HL-60/S4 (cell line): ENCODE measurements around the gene MAPK12.

Source experiments
- in situ Hi-C: fragments of 300-500 bp; cut with MboI; formaldehyde crosslinking; loops from 2 replicates; pipeline ENCODE4 v1.14.3; 2022; ENCODE audit warnings: low sequenced_read_pairs

Gene MAPK12

DNA sequence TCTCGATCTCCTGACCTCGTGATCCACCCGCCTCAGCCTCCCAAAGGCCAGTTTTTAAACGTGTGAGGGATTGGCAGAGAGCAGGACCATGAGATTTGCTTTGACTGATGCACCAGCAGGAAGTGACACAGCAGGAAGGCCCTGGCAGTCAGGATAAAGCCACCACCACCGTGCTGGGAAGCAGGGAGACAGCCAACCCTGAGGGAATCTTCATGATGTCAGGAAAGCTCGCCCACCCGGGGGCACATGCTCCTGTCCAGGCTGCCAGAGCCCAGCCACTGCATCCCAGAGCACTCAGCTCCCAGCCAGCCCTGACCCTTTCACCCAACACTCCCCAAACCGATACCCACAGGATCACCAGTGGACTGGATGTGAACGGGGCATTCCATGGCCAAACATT is 22.7 kb downstream of the MAPK12 start:
- in situ Hi-C loops = no loop called here

DNA sequence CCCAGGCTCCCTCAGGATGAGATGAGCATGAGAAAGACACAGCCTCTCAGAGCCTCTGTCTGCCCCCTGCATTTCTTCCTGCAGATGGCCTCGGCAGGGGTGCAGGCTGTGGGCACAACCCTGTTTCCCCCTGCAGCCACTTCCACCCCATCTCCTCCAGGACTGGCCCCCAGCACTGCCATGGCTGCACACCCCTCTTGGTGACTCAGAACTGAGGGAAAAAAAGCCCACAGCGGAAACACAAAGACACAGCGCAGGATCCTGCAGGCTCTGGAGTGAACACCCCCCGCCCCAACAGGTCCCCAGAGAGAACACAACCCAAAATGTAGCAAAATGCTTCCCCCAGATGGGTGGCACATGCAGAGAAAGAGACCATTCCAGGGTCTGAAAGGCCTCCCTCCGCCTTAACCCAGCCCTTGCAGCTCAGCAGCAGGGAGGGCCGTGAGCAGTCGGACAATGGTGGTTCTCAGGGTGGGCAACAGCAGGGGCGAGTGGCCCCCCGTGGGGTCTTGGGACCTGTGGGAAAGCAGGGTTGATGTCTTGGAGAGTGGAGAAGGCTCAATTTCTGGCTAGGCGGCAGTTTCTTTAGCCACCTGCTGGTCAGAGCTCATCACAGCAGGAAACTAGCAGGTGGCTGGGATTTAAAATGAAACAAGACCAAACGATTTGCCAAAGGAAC is 24.6 kb downstream of the MAPK12 start:
- in situ Hi-C loops = no loop called here

DNA sequence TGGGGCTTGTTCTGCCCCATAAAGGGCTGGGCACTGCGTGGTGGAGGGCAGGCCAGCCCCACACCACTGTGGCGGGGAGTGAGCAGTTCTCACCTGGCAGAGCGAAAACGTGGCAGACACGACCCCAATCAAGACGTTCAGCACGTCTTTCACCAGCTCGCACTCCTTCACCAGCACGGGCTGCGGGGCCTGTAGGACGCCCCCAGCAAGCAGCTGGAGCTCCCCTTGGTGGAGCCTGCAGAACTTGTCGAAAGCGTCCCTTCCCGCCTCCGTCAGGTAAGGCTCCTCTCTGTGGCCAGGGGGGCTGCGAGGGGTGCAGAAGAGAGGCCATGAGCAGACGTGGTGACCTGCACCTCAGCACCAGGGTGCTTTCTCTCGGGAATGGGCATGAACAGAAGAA is 28.3 kb downstream of the MAPK12 start:
- in situ Hi-C loops = no loop called here

DNA sequence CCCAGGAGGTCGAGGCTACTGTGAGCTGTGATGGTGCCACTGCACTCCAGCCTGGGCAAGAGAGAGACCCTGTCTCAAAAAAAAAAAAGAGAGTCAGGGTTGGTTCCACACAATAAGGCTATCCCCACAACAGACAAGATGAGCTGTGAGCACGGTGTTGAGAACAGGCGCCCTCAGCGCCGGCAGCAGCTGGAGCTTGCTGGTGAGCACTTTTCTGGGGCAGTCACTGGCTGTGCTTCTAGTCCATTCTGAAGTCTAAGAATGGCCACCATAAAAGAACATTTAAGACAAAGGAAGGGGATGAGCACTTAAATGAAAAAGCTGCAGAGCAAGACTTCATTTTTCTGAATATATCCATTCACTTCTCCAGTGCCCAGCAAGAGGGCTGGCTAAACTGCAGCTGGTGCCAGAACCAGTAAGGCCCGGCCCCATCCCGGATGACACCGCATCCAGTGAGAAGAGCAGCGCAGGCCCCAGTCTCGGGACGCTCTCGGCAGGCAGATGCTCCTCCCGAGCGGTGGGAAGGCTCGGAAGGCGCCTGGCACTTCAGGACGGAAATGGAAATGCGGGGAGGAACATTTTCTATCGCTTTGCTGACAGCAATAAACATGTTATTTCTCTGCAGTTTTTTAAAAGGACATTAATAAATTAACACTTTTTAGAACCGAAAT is 28.9 kb downstream of the MAPK12 start:
- in situ Hi-C loops = no loop called here

DNA sequence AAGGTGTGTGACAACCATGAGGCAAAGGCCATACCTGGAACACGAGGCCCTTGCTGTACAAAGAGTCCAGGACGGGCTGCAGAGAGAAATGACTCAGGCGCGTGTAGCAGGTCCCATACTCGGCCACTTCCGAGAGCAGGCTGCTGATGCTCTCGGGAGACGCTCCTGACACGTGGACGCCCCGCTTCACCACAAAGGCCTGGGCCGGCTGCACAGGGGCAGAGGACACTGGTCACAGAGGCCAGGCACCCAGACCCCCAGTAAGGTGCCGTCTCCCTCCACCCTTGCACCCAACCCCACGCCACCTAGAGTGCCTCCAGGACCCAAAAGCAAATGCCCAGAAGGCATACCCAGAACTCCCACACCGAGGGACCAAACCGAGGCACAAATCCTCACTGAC is 32.1 kb downstream of the MAPK12 start:
- in situ Hi-C loops = no loop called here

DNA sequence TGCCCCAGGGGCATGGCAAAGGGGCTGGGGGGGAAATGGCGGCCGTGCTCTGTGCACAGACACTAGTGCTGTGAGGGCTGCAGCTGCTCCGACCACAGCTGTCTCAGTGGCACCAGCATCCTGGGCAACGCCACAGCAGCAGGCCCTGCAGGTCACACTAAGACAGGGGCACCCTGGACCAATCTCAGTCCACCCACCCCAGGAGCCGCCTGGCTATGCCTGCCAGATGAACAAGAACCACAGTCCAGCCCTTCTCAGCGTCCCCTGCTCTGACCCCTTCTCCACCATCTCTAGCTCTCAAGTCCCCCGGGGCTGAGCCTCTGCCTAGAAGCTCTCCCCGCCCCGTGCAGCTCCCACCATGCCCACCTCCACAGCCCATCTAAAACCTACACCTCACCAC is 33.1 kb downstream of the MAPK12 start:
- in situ Hi-C loops = no loop called here

DNA sequence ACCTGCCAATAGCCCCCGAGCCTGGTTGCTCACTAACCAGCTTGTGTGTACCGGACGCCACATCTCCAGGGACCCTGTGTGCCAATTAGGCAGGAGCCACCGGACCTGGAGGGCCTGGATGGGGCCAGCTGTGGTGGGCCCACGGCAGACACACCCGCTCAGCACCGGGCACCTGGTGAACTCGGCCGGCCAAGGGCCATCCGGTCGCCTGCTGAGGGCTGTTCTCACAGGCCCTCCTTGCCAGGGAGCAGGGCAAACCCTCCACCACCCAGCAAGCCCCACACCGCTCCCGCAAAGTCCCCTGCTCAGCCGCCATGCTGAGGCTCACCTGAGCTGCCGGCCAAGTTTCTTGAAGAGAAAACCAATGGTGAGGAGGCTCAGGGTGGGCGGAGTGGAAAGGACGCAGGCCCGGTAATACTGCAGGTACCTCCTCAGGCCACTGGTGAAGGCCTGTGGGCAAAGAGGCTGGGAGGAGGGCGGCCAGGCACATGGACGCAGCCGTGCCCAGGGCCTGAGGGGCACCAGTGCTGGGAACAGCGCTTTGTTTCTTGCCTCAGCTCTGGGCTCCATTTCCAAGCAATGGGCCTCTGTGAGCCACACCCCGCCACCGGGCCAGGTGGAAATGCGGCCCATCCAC is 33.8 kb downstream of the MAPK12 start:
- in situ Hi-C loops = no loop called here

DNA sequence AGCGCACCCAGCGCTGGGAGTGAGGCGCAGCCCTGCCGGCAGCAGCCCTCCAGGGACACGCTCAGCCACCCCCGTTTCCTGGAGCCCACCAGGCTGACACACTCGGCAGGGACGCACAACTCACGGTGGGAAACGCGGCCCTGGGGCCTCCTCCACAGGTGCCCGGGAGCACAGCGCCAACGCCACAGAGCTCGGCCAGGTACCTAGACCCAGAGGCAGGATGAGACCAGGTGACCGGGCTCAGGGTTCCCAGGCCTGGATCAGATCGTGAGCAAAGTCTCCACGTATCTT is 34.7 kb downstream of the MAPK12 start:
- in situ Hi-C loops = no loop called here

DNA sequence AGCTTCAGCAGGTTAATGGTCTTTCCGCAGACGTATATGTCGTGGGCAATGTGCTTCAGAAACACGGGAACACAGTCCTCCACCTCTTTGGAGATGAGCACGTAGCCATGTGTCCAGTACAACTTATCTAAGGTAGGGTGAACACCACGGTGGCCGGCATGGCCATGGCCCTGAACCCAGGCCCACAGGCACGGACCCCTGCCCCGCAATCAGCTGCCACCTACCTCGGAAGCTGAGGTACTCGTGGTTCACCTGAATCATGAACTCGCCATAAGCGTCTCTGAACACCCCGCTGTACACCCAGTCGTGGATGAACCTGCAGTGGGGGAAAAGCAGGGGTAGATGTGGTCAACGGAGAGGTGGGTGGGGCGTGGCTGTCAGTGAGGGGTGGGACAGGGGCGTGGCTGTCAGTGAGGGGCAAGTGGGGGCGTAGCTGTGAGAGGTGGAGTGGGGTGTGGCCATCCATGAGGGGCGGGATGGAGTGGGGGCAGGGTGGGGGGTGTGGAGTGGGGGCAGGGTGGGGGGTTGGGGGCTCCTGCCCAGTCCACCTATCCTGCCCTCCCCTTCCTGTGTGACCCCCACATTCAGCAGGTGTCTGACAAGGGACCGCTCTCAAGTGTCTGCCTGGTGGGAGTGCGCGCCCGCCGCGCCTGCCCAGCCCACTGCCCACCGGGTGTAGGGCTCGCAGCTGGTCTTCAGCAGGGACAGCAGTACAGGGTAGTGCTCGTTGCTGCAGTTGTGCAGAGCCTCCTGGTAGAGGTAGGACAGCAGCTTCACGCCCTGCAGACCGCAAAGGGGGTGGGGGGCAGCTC is 35.2 kb downstream of the MAPK12 start:
- in situ Hi-C loops = no loop called here

DNA sequence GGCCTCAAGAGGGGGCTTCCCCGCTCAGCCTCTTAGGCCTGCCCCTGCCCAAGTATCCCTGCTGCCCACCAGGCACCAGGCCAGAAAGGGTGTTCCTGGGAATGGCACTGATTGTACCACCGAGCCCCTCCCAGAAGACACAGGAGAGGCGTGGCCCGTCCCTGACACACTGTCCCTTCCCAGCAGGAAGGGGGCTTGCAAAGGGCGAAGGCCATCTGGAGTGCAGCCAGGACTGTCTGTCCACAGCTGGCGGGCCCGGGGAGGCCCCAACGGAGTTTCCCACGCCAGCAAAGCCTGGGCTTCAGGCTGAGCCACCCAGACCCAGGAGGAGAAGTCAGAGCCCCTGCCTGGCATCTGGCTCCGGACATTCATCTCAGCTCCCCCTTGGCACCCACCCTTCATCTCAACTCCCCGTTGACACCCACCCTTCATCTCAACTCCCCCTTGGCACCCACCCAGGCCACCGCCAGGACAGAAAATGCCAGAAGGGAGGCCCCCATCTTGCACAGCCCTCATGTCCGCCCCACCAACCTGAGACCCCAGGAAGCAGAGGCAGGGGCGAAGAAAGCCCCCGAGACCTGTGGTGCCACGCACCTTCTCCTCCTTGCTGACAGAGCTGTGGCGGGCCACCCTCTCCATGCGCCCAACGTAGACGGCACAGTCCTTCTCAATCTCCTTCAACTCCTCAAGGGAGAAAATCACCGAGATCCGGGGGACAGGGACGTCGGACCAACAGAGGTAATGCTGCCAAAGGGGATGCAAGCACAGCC is 36.1 kb downstream of the MAPK12 start:
- in situ Hi-C loops = no loop called here

DNA sequence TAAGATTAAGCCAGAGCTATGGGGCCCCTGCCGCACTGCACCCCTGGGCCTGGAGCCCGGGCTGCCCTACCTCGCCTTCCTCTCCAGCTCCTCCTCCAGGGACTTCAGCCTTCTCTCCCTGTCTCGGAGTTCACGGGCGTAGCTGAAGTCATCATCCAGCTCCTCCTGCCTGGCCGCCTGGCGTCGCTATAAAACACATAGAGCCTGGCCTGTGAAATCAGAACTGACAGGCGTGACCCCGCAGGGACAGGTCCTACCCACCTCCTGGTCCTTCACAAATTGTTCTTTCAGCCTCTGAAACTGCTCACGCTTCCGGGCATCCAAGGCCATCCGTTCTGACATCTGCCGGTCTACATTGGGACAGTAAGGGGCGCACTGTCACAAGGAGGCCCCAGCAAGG is 37.4 kb downstream of the MAPK12 start:
- in situ Hi-C loops = loop anchor here (25.0 kb wide), 2 partner anchors 287 to 462 kb away; no protein-coding TSS in a partner anchor

DNA sequence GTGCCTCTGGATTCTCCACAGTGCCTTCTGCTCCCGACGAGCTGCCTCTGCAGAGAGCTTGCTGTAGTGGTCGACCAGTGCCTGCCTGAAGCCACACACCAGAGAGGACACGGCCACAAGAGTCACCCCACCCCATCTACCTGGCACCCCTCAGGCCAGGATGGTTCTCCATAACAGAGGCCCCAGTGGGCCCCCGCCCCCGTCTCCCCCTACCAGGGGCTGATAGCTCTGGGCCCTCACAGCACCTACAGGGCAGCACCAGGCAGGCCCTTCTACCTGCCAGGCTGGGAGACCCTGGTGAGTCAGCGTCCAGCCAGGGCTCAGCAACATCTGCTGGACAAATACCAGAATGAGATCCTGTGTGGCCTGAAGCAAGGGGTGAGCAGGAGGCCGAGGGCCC is 39.0 kb downstream of the MAPK12 start:
- in situ Hi-C loops = loop anchor here (25.0 kb wide), 2 partner anchors 285 to 460 kb away; no protein-coding TSS in a partner anchor

DNA sequence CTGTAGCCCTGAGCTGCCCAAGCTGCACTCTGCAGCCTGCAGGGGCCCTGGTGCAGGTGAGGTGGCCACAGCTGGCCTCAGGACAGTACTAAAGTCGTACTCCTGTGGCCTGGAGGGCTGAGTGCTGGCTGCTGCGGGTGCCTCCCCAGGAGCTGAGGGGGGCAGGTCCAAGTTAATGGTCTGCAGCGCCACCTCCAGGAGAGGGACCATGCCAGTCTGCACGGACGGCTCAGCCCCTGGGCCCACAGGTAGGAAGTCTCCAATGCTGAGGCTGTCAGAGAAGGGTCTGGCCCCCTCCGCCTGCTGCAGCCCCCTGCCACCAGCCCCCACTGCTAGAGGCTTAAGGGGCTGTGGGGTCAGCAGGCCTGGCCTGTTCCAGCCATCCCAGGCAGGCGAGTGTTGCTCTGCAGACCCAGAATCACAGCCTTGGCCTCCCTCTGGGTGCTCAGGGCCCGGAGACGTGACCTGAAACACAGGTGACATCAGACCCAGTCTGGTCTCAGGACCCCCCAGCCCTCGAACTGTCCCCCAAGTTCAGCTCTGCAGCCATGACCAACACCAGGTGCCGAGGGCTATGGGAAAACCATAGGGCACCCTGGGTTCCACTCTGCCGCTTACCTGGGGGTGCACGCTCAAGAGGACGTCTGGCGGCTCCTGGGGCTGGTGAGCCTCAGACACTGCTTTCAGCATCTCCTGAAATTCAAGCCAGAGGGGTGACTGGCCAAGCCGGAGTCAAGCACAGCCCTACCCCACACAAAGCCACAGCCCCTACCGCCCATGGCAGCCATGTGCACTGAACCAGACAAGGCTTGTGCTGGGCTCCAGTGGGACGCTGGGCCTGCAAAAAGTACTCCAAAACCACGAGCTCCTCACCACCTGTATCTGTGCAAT is 39.8 kb downstream of the MAPK12 start:
- in situ Hi-C loops = loop anchor here (25.0 kb wide), 2 partner anchors 284 to 459 kb away; no protein-coding TSS in a partner anchor

DNA sequence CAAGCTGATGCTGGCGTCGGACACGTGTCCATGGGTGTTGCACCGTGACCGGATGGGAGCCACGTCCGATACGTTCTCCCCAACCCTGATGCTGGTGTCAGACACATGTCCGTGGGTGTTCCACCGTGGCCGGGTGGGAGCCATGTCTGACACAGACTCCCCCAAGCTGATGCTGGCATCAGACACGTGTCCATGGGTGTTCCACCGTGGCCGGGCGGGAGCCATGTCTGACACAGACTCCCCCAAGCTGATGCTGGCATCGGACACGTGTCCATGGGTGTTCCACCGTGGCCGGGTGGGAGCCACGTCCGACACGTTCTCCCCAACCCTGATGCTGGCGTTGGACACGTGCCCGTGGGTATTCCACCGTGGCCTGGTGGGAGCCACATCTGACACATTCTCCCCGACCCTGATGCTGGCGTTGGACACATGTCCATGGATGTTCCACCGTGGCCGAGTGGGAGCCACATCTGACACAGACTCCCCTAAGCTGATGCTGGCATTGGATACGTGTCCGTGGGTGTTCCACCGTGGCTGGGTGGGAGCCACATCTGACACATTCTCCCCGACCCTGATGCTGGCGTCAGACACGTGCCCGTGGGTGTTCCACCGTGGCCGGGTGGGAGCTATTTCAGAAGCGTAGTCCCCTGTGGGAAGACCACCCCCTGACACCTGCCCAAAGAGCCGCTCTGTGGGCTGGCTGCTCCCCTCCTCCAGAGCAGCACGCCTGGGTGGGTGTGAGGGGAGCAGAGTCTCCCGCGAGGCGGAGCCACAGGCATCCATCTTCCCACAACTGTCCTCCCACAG is 40.7 kb downstream of the MAPK12 start:
- in situ Hi-C loops = loop anchor here (25.0 kb wide), 2 partner anchors 284 to 459 kb away; no protein-coding TSS in a partner anchor

DNA sequence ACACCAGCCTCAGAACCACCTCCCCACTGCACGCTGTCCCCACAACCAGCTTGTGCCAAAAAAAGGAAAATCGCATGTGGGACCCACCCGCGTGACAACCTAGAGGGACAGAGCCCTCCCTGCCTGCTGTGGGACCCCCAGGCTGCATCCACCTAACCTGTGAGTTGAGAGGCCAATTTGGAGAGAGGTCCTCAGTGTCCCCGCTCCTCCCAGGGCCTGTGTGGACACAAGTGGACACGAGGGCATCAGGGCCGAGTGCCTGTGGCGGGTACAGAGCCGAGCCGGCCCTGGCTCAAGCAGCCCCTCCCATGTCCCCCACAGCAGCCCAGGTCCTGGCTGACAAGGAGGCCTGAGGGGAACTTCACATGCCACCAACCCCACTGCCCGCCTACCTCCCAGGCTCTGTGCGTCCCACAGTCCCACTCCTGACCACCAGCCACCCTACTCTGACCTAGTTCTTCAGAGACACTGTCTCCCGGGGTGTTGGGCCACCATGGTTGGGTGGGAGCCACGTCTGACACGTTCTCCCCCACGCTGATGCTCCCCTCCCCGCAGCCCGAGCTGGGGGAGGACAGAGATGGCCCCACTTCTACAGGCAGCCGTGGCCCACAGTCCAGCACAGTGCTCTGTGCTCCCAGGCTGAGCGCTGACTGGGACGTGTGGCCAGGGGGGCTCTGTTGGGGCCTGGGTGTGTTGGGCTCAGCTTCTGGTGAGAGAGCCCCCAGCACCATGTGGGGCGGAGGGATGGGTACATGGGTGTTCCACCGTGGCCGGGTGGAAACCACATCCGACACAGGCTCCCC is 41.5 kb downstream of the MAPK12 start:
- in situ Hi-C loops = loop anchor here (25.0 kb wide), 2 partner anchors 283 to 458 kb away; no protein-coding TSS in a partner anchor

DNA sequence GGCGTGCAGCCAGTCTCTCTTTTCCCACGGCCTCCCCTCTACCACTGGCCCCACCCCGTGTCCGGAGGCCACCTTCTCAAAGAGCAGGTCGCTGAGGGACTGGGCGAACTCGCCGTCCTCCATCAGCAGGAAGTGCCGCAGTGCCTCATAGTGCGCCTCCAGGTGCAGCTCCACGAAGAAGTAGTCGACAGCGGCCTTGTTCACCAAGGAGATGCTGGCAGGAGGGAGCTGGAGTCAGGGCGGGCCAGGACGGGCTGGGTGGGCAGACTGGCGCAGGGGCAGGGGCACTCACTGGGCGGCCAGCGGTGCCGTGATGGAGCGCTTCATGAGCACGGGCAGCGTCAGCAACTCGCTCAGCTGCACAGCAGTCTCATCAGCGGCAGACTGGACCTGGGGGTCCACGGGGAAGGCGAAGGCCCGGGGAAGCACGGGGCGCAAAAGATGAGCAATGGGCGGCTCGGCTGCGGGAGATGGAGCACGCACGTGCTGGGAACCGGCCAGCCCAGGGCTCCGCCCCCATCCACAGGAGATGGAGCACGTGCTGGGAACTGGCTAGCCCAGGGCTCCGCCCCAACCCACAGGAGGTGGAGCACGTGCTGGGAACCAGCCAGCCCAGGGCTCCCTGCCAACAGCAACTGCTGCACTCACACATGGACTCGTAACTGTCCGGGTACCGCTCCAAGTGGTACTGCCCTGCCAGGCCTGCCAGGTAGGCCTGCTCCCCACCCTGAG is 42.3 kb downstream of the MAPK12 start:
- in situ Hi-C loops = loop anchor here (25.0 kb wide), 2 partner anchors 282 to 457 kb away; no protein-coding TSS in a partner anchor
